Nucleus accumbens (tissue), 56 donors: Measurements from ENCODE around the gene CSF3R.
"Not testable (repeated sequence)": the region's sequence is repeated elsewhere in the genome, so short reads cannot be mapped to it uniquely, and the experiment has no call there.

Experiments
- DNase-seq, 56 donors: peaks; one replicate each; lab custom pipeline; 2025; lab: John Stamatoyannopoulos, UW

Gene CSF3R

GRCh38 chr1:36486093-36486438, 3.4 kb upstream of the CSF3R start:
- DNase-seq = no peak

GRCh38 chr1:36484099-36484498, 1.4 kb upstream of the CSF3R start:
- DNase-seq = no peak

- no peak for DNase-seq
These were observed 666 bp downstream of the CSF3R start for GRCh38 chr1:36481771-36482723.

- DNase-seq = no peak
These were observed 1.6 kb downstream of the CSF3R start for GRCh38 chr1:36481091-36481490.

- no peak for DNase-seq
These were observed 2.6 kb downstream of the CSF3R start for GRCh38 chr1:36480161-36480560.

- no peak for DNase-seq
These were observed 3.1 kb downstream of the CSF3R start for GRCh38 chr1:36479505-36480051.

GRCh38 chr1:36477615-36478014, 5.1 kb downstream of the CSF3R start:
- not testable (repeated sequence) for DNase-seq

GRCh38 chr1:36476945-36477344, 5.8 kb downstream of the CSF3R start:
- DNase-seq = no peak

GRCh38 chr1:36475910-36476604, 6.7 kb downstream of the CSF3R start:
- DNase-seq = no peak

- DNase-seq = no peak
These were observed 7.4 kb downstream of the CSF3R start for GRCh38 chr1:36475341-36475740.

- no peak for DNase-seq
These were observed 10.1 kb downstream of the CSF3R start for GRCh38 chr1:36472656-36473055.

- DNase-seq = no peak
These were observed 10.7 kb downstream of the CSF3R start for GRCh38 chr1:36471830-36472641.

GRCh38 chr1:36469163-36469562, 13.6 kb downstream of the CSF3R start:
- no peak for DNase-seq

GRCh38 chr1:36467700-36468455, 14.8 kb downstream of the CSF3R start:
- no peak for DNase-seq

GRCh38 chr1:36467027-36467410, 15.7 kb downstream of the CSF3R start:
- DNase-seq = no peak

- no peak for DNase-seq
These were observed 16.2 kb downstream of the CSF3R start for GRCh38 chr1:36466370-36467026.

- DNase-seq = no peak
These were observed 16.9 kb downstream of the CSF3R start for GRCh38 chr1:36465731-36466369.

- DNase-seq = no peak
These were observed 17.9 kb downstream of the CSF3R start for GRCh38 chr1:36464605-36465393.
